ENCODE measurements around the gene AUTS2. TPM values are rescaled to one million over a fixed set of nuclear protein-coding genes. Genes with fewer than 3 reads are reported as not detected.

The AUTS2 gene
- total and polyA plus RNA-seq, 2 of the 8 experiments (the other 6 are each of a cell fraction or from before 2014, with no cell fraction given): 25.9 to 101 TPM

- no peak overlapping the region for H3K27ac ChIP-seq (ENCODE audit: low read depth, low read length)
- H3K4me3 ChIP-seq (ENCODE audit: extremely low read depth in 1 of 4, insufficient read depth in 2 of 4, low read depth in 3 of 4, low read length in 4 of 4): no peak overlapping the region; a peak in 1 of 8 replicates
- peaks cover 6 to 19% (median 11%) of the 10 kb centered on the region in 4 experiments for H3K4me1 ChIP-seq (replicated peaks in 1 of 4; ENCODE audit: control insufficient read depth in 3 of 4, insufficient read depth in 4 of 4, low read length in 3 of 4)
- WGBS, 2 experiments (ENCODE audit: extremely low coverage in 1 of 2, insufficient coverage in 1 of 2, insufficient read length in 1 of 2, insufficient replicate concordance in 2 of 2, low coverage in 1 of 2, low lambda C conversion rate in 2 of 2, missing lambda C conversion rate in 1 of 2): 62% methylated on average over 7 of the region's 7 CpGs; no CpG with 5 or more reads in 1 of the 2 experiments
- no peak overlapping the region for H4K91ac ChIP-seq (replicated peaks; ENCODE audit: insufficient read length, low read length)
- no peak overlapping the region for H3K18ac ChIP-seq (ENCODE audit: extremely low read depth, low read length)
- H2BK20ac ChIP-seq (ENCODE audit: low read length): no peak overlapping the region
- H2BK15ac ChIP-seq (ENCODE audit: low read length): no peak overlapping the region
- H3K4ac ChIP-seq (replicated peaks; ENCODE audit: insufficient read length, low read depth, low read length): no peak overlapping the region
- no peak overlapping the region for H2AFZ ChIP-seq (ENCODE audit: low read length)
- TF ChIP-seq CREB1 (IDR thresholded peaks at IDR 0.05) (no peak), FOSL1 (IDR thresholded peaks at IDR 0.05; ENCODE audit: insufficient read depth, low read depth, low read length) (no peak), RAD21 (IDR thresholded peaks at IDR 0.05 in 1 of 2, conservative IDR thresholded peaks at IDR 0.05 in 1 of 2; ENCODE audit: low read depth in 2 of 2, low read length in 2 of 2) (peak; percentile 2 to 15; a peak in 1 of 4 replicates), RBBP5 (IDR thresholded peaks at IDR 0.05; ENCODE audit: borderline replicate concordance, low read depth, low read length) (no peak), JUND (IDR thresholded peaks at IDR 0.05; ENCODE audit: low read length) (no peak), BACH1 (IDR thresholded peaks at IDR 0.05; ENCODE audit: low read length) (peak; percentile 39; the same call in 1 of the 2 replicates)
- no peak overlapping the region for H3K23ac ChIP-seq (ENCODE audit: insufficient read length)
- ChIA-PET CTCF (ENCODE audit: partially characterized antibody) (interaction anchor here (1.0 to 1.7 kb wide), 10 partner anchors 9 to 110 kb away, joined by 3 to 6 read pairs (median 3); no protein-coding TSS in a partner anchor), POLR2A (ENCODE audit: partially characterized antibody) (interaction anchor here (0.8 to 2.0 kb wide), 3 partner anchors 13 to 111 kb away, joined by 3 to 7 read pairs (median 5); no protein-coding TSS in a partner anchor)
- H3K14ac ChIP-seq (ENCODE audit: insufficient read length): no peak overlapping the region
- H4K8ac ChIP-seq (ENCODE audit: extremely low read depth, insufficient read depth, low read length): no peak overlapping the region
- peaks cover 0 to 1% (median 0%) of the 10 kb centered on the region in 4 experiments; a peak in 1 of 7 replicates for H3K27me3 ChIP-seq (replicated peaks in 1 of 4; ENCODE audit: control insufficient read depth in 3 of 4, extremely low read depth in 1 of 4, insufficient read depth in 3 of 4, low read length in 3 of 4)
- H3K79me1 ChIP-seq (ENCODE audit: low read depth, low read length): no peaks in the 10 kb centered on the region
- no peak overlapping the region for H2AK5ac ChIP-seq (ENCODE audit: low read depth, low read length)
- H3K56ac ChIP-seq (replicated peaks; ENCODE audit: insufficient read length, low read depth, low read length): no peak overlapping the region
- no peaks in the 10 kb centered on the region for H3K9me3 ChIP-seq (ENCODE audit: insufficient read depth in 2 of 2, low read depth in 1 of 2, low read length in 1 of 2)
- no peak overlapping the region for H3K9ac ChIP-seq (replicated peaks in 1 of 4; ENCODE audit: extremely low read depth in 1 of 4, low read depth in 3 of 4, low read length in 3 of 4)
- DNase-seq (ENCODE audit: low read depth in 1 of 2, low spot score in 2 of 2): peak in 1 of 2 experiments; percentile 52
- no peaks in the 10 kb centered on the region for H4K20me1 ChIP-seq (replicated peaks in 1 of 2; ENCODE audit: control insufficient read depth in 1 of 2, insufficient read depth in 2 of 2, low read length in 2 of 2)
- no peak for FAIRE-seq
- H2BK120ac ChIP-seq (replicated peaks; ENCODE audit: low read depth, low read length): no peak overlapping the region
- H2BK12ac ChIP-seq (ENCODE audit: low read depth, low read length): 0 out of 2 replicates have a peak overlapping the region, but pooled peaks have one; percentile 5
- no peaks in the 10 kb centered on the region for H3K36me3 ChIP-seq (ENCODE audit: control insufficient read depth in 2 of 4, insufficient read depth in 4 of 4, low read length in 3 of 4)
- no peak overlapping the region for H3K4me2 ChIP-seq (ENCODE audit: insufficient read depth in 1 of 2, low read depth in 2 of 2, low read length in 2 of 2)
- no peaks in the 10 kb centered on the region for H3K23me2 ChIP-seq (ENCODE audit: low read depth, low read length)
- no peak overlapping the region for H4K5ac ChIP-seq (ENCODE audit: insufficient read length, low read depth, low read length)
- H2BK5ac ChIP-seq (ENCODE audit: low read depth, low read length): no peak overlapping the region
- no peaks in the 10 kb centered on the region for H3K79me2 ChIP-seq (ENCODE audit: control insufficient read depth in 1 of 2, insufficient read depth in 2 of 2, low read length in 2 of 2)
These were observed 990.7 kb downstream of the AUTS2 start for GRCh38 chr7:70589010-70589409.
